HT1080 (cell line): ENCODE measurements around the gene ZNF777. TPM values are rescaled to one million over a fixed set of nuclear protein-coding genes. Genes with fewer than 3 reads are reported as not detected.
A peak's percentile ranks its signal among the peaks of the same experiment; 100 is the strongest.
"Not testable (repeated sequence)": the region's sequence is repeated elsewhere in the genome, so short reads cannot be mapped to it uniquely, and the experiment has no call there.

Experiments
- DNase-seq: peaks from one replicate; pipeline ENCODE4 v3.0.0-alpha.2; 2015; ENCODE audit warnings: low read depth
- total RNA-seq: library from RNA; depleted of rRNA; stranded (reverse); fragments of >200 nt; shearing (Covaris generic); gene quantifications from 2 replicates; pipeline ENCODE4 v1.2.3, GENCODE V29; 2014; rRNA removed

ZNF777 gene
- total RNA-seq, 1 experiment from 2014 or later: 13.7 TPM

DNA sequence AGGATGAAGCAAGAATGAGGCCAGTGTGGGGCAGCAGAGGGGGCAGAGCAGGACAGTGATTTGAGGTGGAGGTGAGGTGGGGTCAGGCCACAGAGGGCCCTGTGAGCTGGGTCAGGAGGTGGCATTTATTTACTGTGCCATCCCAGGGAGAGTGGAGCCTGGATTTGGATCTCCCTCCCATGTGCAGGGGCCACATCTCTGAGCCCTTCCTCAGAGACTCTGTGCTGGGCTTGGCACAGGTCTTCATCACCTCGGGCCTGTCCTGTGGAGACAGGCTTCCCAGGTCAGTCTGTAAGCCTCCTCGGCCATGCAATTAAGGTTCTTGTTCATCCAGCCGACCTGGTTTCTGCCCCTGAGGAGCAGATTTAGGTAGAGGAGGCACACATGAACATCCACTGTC is 40.9 kb downstream of the ZNF777 start:
- no peak for DNase-seq

DNA sequence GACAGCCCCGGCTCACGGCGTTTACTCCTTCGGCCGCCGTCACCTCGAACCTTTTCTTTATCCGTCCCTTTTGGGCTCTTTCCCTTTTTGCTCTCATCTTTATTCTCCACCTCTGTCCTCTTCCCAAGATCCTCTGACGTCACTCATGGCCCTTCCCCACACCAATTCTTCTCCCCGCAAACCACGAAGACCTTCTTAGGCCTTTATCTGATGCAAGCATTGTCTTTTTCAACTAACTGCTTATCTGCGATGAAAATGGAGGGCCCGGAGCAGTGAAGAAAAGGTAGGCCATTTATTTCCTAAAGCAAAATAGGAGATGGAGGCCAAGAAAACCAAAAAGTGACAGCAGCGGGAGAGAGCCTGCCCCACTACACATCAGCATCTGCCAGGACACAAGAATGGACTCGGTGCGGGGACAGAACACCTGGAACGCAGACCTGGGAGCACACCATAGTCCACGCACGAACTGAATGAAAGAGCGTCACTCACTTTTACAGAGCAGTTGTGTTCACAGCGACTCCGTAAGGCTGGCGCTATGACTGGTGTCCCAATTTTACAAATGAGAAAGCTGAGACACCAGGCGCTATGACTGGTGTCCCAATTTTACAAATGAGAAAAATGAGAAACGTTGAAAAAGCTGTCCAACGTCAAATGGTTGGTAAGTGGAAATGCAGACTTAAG is 45.3 kb downstream of the ZNF777 start:
- DNase-seq: no peak

DNA sequence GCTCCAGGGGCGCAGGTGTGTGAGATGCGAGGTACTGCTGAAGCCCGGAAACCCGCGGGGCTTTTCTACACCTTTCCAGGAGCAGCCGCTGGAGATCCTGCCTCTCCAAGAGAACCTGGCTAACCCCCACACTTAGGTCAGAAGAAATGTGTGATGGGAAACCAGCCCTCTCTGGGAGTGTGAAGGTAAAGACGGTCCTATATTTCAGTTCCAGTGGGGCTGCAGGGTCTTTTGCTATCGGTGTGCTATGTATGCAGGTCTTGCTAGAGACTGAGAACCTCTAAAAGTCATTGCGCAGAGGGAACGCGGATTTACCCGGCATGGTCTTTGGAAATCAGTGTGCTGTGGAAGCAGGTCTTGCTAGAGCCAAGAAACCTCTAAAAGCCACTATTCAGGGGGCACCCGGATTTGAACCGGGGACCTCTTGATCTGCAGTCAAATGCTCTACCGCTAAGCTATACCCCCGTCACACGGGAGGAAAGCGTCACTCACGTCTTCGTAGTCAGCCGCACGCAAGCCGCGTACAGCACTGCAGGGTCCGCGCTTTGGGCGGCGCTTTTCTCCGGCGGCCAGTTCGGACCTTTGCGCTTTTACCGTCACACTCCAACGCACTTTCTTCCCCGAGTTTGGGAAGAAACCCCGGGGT is 46.0 kb downstream of the ZNF777 start:
- DNase-seq: peak; percentile 17

DNA sequence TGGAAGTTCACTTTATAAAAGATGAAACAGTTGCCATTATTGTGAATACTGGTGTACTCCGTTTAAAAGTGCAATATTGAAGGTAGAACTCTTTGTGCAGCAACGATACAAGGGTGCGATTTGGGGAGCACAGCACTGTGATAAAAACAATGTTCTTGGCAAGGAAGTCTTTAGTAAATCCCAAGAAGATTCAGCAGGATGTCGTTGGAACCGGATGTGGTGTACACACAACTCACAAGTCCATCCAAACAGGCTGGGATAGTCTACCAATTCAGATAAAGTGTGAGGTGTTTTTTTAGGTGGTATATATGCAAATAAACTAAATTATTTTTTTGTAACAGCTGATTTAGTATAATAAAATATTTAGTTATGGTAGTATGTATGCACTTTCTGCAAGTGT is 46.7 kb downstream of the ZNF777 start:
- peak; percentile 20 for DNase-seq

DNA sequence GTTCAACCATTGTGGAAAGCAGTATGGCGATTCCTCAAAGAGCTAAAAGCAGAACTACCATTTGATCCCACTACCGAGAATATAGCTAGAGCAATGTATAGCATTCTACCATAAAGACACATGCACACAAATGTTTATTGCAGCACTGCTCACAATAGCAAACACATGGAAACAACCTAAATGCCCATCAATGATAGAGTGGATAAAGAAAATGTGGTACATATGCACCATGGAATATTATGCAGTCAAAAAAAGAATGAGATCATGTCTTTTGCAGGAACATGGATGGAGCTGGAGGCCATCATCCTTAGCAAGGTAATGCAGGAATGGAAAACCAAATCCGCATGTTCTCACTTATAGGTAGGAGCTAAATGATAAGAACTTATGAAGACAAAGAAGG is 47.8 kb downstream of the ZNF777 start:
- DNase-seq: not testable (repeated sequence)

DNA sequence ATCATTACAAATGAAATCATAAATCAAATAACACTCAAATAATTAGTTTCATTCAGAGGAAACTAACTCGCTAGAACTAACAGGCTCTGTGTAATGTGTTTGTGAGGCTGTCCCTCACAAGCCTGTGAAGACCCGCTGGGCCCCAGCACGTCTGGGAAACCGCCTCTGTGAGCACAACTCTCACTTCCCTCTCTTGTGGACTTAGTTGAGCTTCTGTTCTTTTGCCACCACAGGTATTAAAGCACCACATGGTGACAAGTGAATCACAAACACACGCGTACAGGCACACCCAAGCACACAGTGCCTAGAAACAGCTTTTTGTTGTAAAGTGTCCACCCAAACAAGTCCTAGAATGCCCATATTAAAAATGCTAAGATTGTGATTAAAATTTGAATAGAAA is 51.0 kb downstream of the ZNF777 start:
- DNase-seq: no peak

DNA sequence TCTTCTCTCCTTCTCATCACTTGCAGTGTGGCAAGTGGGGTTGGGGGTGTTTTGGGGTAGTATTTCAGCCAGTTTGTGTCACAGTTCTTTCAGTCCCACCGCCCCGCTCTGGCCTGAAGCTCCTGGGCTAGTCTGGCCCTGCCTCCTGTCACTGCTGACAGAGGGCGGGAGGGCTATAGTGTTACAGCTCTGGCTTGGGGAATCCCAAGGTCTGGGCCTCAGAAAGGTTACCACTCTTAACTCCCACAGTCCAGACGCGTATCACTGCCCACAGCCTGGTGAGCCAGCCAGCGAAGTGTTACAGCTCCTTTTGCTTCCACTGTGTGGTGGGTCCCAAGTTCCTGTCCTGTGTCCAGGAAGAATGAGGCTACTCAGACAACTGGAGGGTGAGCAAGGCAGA is 56.0 kb downstream of the ZNF777 start:
- no peak for DNase-seq

DNA sequence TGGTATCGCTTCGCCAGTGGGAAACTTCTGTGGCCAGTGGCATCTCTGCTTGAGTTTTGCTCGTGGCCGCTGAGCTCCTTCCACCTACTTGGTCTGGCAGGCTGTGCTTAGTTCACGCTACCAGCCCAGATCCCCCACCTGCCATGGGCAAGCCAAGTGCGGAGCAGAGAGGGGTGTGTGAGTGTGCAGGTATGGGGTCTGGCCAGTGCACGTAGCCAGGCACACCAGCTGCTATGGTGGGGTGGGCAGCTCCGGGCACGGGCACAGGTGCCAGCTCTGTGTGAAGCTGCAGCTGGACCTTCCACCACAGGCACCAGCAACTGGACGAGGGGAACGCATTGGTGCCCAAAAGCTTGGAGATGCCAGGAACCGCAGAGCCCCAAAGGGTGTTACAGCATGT is 56.5 kb downstream of the ZNF777 start:
- DNase-seq: no peak

DNA sequence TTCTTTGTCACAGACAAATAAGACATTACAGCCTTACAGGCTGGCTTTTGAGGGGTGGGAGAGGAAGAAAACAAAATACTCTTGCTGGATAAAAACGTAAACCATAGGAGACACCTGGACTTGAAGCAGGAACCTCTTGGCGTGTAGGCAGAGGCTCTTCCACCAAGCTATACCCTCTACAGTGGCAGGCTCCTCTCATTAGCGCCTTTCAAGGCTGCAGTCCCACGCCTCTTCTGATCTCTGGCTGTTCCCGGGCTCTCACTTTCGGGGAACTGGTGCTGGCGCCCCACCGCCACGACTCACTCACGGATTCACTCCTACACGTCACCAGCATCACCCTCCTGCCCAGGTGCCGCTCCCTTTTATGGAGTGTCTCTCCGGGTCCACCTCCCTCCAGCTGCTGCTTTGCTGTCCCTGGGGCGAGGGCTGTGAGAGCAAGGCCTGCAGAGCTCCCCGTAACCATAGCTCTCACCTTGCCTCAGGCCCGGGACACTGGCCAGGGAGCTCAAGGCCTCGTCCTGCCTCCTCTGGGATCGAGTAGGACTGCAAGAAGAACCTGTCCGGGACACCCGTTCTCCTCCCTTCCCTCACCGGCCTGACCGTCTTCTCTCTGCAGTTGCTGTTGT is 62.6 kb downstream of the ZNF777 start:
- DNase-seq: no peak

DNA sequence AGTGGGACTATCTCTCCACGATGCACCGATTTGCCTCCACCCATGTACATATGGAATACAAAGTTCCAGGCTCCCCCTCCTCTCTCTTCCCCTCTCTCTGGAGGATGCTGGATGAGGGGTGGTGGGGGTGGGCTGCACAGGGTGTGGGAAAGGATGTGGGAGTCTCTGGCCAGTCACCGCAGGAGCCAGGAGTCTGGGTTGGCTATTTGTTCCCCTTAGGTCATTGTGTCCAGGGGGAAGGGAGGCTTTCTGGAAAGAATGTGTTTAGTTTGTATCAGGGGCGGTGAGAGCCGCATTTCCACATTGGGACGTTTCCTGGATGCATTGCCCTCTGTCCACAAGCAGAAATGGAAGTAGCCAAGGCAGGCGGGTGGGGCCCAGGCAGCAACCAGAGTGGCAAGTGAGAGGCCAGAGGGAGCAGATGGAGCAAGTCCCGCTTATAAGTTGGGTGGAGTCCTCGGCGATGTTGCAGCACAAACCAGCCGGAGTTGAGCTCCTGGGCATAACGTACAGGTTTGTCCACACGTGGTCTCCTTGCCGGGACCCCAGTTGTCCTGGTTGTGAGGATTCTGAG is 63.3 kb downstream of the ZNF777 start:
- DNase-seq: no peak

DNA sequence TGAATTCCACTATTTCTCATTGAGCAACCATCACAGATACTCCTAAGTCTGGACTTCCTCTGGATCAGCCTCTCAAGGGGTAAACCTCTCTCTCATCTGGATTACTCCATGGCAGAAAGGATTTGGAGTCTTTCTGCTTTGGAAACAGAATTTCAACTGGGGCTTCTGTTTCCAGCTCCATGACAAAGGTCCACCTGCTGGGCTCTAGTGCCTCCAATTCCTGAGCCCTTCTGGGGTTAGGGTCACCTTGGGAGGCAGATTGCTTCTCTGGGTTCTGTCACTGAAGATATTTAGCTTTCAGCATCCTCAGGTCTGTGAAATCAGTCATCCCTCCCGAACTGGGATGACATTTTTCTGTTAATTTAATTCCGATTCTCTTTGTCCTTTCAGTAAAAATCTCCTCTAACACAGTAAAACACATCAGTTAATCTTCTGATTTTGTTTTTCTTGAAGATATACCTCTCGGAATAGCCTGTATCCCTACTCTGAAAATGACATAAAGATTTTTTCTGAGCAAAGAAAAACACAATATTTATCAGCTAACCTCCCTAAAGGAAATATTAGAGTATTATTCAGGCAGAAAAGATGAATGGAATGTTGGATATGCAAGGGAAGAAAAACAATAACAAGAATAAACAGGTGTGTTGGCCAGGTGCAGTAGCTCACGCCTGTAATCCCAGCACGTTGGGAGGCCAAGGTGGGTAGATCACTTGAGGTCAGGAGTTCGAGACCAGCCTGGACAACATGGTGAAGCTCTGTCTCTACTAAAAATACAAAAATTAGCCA is 72.1 kb downstream of the ZNF777 start:
- not testable (repeated sequence) for DNase-seq

DNA sequence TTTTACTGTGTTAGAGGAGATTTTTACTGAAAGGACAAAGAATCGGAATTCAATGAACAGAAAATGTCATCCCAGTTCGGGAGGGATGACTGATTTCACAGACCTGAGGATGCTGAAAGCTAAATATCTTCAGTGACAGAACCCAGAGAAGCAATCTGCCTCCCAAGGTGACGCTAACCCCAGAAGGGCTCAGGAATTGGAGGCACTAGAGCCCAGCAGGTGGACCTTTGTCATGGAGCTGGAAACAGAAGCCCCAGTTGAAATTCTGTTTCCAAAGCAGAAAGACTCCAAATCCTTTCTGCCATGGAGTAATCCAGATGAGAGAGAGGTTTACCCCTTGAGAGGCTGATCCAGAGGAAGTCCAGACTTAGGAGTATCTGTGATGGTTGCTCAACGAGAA is 74.3 kb downstream of the ZNF777 start:
- not testable (repeated sequence) for DNase-seq

DNA sequence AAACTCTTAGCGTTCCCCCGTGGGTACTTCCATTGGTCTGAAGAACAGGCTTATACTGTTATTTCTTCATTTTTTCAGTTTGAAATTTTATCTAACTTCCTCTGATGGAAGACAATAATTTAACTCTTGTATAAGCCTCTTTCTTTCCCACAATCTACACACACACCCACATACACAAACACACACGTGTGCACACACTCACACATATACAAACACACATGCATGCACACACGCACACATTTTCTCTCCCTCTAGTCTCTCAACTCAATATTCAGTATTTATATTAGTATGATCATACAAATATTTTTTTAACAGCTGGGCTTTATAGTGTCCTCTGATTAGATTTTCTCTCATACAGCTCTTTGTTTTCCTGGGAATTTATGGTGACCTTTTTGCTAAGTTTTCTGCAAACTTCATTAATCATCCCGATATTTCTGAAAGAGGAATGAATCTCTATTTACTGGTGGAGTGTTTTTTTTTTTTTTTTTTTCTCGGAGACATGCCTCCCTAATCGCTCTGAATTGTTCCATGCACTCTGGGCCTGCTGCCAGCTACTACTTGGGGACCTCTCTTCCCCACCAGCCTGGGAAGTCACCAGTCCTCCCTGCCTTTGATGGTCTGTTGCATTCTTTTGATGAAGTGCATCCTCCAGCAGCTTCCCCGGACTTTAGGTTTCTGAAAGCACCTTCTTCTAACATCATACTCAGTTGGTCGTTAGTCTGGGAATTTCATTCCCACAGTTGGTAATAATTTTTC is 75.5 kb downstream of the ZNF777 start:
- no peak for DNase-seq

Other genes with a start within 250 kb of the ZNF777 start
- gene ZNF212, start 221.4 kb downstream of the ZNF777 start, total RNA-seq: 5.9 and 8.7 TPM in 2 replicates
- gene ZNF783, start 198.9 kb downstream of the ZNF777 start, total RNA-seq: 5.2 and 6.9 TPM in 2 replicates
- 18.6 and 19.7 TPM in 2 replicates for gene ZNF746, start 36.7 kb upstream of the ZNF777 start, total RNA-seq